HG03175 (cell line): Measurements from ENCODE around the gene SPINT2.

Experiments
- ATAC-seq: cut with Tn5 transposase; IDR thresholded peaks from one replicate; pipeline ENCODE4 v1.9.1; 2021; ENCODE audit warnings: mild to moderate bottlenecking, moderate library complexity; ENCODE audit not compliant: unreplicated experiment

SPINT2 gene

DNA sequence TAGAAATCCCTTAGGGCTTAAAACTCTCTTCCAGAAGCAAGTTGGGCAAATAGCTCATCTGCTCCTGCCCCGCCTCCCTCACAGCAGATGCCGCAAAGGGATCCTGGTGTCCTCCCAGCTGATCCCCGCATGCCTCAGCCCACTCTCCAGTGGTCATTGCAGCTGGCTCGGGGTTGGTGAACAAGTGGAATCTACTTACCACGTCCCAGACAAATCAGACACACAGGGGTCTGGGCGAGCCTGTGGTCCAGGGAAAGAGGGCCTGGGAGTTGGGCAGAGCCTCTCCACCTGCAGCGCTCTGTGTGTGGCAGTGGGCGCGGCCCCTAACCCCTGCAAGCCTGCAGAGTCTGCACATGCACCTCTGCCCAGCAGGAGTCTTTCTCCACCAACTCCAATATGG, 28.9 kb downstream of the SPINT2 start:
- ATAC-seq = no peak

DNA sequence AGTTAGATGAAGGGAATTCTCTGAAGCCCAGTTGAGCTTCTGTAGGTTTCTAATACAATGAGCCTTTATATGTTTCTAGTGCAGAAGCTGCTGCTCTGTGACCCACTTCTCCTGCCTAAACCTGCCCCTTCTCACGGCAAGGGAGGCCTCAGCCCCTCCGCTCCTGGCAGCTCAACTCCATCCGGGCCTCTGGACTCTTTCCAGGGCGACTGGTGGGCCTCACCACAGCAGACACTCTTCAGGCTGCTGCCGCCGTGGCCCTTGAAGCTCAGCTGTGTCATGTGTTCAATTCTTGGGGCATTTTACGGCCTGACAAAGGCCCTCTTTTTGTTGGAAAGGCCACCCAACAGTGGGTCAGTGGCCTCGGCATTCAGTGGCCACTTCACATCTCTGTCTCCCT, 29.7 kb downstream of the SPINT2 start:
- no peak for ATAC-seq

DNA sequence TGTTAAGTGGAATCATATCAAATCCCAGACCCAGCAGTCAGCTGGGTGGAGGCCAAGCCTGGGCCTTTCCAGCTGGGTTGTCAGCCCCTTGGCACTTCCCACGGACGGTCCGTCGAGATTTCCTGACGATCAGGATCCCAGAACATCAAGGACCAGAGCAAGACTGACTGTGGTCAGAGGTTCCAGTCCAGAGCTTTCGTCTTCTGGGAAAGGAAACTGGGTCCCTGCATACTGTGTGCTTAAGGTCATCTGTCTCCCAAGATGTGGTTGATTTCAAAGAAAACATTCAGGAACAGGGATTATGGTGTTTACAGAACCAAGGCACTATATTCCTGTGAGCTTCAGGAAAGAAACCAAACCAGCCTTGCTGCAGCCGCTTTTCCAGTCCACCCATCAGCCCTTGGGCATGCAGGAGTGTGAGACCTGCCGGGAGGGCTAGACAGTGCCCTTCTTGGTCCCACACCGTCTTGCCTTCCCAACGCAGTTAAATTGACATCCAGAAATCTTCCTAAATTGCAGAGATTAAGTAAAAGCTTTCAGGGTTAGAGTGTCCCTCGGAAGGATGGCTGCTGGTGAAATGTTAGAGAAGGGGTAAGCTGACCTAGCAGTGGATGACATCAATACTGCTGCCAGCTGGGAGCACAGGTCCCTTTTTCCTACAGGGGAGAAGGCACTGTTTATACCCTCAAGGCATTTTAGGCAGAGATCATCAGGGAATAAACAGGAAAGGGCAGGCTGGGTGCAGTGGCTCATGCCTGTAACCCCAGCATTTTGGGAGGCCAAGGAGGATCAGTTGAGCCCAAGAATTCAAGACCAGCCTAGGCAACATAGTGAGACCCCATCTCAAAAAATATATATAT, 34.7 kb downstream of the SPINT2 start:
- no peak for ATAC-seq

DNA sequence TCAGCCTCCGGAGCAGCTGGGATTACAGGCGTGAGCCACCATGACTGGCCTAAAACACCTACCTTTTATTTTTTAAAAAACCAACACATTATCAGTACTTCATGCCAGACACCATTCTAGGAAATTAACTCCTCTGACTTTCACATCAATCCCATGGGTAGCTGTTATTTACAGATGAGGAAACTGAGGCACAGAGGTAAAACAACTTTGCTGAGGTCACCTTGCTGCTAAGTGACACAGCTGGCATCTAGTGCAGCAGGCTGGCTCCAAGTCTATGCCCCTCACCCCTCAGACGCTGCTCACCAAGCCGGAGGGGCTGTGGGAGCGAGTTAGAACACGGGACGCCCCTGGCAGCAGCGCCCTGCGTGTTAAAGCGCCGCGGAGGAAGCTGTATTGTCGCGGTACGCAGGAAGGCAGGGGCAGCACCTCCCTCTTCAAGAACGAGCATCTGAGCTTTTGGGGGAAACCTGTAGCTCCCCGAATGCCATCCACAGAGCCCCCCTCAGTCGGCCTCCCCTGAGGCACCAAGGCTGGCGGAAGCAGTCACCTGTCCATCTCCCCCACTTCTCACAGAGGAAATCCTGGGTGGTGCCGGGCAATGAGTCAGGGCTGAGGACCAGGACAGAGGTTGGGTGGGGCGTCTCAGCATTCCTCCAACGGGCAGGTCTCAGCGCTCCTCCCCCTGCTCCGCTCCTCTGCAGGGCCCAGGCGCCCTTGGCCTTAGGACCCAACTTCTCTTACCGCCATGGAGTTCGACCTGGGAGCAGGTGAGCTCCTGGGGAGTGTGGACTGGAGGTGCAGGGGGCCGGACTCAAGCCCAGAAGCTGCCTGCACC, 39.4 kb downstream of the SPINT2 start, which contains the start of gene C19orf33:
Gene C19orf33, plus strand, starts transcription at position 735 of the 835 bp plus-strand sequence. Its CDS starts 11 bp downstream, at position 746.
- no peak for ATAC-seq

DNA sequence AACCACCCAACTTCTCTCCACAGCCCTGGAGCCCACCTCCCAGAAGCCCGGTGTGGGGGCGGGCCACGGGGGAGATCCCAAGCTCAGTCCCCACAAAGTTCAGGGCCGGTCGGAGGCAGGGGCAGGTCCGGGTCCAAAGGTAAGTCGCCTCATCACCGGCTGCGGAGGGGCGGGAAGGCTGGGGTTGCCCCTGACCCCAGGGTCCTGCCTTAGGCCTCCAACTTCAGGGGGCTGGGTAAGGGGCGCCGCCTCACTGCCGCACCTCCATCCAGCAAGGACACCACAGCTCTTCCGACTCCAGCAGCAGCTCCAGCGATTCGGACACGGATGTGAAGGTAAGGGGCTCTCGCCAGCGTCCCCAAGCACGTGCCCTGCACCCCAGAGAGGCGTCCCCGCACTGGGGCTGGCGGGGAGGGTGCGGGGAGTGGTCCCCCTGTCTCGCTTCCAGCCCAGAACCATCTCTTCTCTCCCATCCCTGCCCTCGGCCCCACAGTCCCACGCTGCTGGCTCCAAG, 40.0 kb downstream of the SPINT2 start:
- ATAC-seq = no peak

DNA sequence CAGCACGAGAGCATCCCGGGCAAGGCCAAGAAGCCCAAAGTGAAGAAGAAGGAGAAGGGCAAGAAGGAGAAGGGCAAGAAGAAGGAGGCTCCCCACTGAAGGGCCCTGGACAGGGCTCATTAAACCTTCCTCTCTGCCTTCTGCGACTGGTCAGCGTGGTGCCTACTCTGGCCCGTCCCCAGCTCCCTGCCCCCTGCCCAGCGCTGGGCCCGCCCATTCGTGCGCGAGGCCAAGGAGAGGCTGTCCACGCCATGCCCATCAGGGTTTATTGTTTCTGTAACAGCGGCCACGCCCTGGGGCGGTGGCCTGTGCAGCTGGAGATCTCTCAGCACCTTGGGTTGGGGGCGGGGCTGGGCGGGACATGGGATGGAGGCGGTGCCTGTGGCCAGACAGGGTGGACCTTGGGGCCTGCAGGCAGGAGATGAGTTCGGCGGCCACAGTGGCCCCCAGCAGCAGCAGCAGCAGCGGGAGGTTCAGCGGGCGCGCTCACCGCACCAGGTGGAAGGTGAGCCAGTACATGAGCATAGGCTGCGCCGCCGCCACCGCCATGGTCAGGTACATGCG, 40.6 kb downstream of the SPINT2 start:
- no peak for ATAC-seq

DNA sequence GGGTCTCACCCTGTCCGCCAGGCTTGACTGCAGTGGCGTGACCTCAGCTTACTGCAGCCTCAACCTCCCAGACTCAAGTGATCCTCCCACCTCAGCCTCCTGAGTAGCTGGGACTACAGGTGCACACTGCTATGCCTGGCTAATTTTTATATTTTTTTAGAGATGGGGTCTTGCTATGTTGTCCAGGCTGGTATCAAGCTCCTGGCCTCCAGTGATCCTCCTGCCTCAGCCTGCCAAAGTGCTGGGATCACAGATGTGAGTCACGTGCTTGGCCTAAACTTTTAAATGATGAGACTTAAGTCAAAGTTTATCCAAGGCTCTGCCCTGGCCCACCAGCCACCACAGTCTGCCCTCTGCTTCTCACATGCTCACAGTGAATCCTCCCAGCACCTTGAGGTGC, 41.9 kb downstream of the SPINT2 start:
- ATAC-seq = no peak

DNA sequence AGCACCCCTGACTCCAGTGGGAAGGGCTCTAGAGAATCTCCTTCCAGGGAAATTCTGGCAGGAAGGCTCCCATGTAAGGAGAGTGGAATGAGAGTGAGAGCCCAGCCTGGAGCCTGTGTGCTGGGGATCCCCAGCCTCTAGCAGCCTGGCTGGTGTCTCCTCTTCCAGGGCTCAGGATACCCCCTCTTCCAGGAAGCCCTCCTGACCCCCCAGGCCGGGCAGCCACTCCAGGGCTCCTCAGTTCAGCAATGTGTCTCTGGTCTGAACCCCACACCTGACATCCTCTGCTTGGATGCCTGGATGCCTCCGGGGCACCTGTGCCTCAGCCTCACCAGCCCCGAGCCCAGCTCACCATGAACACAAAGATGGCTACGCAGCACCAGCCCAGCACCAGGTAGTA, 42.7 kb downstream of the SPINT2 start:
- no peak for ATAC-seq

DNA sequence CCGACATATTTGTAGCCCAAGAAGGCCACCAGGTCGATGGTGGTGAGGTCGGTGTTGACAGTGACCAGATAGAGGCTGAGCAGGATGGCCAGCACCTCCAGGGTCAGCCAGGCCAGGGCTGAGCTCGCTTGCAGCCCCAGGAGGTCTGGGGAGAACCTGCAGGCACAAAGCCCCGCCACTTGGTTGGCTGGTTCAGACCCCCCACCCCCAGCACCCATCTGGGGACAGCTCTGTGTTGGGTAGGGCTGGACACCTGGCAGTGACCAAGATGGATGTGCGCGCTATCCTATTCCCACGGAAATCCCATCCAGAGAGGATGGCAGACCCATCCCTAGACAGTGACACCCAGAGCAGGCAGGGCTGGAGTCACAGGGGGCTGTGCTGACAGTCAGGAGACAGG, 43.2 kb downstream of the SPINT2 start:
- ATAC-seq = no peak

DNA sequence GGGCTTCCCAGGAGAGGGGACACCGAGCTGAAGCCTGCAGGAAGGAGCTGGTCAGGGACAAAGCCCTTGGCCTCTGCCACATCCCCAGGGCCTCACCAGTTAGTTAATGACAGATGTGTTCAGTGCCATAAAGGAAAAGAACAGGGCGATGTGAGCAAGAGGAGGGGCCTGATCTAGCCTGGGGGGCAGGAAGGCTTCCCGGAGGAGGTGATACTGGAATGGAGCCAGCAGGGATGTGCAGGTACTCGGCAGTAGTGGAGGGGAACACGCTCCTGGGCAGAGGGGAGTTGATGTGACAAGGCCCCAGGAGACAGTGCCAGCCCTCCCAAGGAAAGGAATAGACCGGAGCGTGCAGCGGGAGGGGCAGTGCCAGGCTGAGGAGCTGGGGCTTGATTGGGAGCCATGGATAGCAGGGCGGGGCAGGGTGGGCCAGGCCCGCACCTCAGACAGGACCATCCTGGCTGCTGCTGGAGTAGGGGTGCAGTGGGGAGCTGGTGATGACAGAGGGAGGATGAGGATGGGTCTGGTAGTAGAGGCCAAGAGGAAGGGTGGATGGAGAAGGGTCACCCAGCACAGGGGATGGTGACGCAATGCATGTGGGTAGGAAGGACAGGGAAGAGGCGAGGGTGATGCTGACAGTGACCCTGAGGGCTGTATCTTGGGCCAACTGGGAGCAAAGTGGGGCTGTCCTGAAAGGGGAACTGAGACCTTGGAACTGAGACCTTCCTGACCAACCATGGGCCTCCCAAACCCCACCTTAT, 43.8 kb downstream of the SPINT2 start:
- no peak for ATAC-seq

DNA sequence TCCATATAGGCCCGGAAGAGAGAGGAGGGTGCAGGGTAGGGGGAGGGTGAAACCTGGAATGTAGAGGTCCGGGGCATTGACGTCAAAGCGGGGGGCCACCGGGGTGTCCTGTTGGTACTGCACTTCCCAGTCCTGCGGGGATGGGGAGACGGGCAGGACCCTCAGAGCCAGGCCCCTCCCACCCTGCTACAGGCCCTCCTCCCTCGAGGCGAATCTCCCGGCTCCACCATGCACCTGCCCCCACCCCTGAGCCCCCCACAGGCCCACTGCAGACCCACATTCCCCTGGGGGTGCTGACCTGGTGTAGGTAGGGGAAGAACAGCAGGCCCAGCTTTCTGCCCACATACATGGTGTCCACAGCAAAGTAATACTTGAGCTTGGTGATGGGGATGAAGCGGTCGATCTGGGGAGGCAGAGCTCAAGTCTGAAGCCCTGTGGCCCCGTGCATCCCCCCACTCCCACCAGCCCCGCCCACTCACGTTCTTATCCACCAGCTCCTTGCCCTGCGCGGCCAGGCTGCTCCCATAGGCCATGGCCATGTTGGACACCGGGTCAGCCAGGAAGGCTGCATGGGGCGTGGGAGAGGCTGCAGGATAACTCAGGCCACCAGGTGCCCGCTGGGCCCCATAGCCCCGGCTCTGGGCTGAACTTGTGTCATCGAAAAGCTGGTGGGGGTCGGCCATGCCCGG, 44.7 kb downstream of the SPINT2 start:
- no peak for ATAC-seq

DNA sequence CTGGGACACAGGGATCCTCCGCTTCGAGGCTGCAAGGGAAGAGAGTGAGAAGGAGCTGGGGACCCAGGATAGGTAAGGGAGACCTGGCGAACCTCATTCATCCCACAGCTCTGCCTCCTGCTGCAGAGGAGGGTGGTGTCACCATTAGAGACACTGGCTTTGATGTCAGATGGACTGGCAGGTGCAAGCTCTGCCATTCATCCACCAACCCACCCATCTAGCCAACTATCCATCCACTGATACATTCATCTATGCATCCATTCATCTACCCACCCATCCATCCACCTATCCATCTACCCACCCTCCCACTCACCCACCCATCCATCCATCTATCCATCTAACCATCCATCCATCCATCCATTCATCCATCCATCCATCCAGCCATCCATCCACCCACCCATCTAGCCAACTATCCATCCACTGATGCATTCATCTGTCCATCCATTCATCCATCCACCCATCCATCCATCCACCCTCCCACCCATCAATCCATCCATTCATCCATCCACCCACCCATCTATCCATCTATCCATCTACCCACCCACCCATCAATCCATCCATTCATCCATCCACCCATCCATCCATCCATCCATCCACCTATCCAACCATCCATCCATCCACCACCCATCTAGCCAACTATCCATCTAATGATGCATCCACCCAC, 45.4 kb downstream of the SPINT2 start:
- no peak for ATAC-seq

DNA sequence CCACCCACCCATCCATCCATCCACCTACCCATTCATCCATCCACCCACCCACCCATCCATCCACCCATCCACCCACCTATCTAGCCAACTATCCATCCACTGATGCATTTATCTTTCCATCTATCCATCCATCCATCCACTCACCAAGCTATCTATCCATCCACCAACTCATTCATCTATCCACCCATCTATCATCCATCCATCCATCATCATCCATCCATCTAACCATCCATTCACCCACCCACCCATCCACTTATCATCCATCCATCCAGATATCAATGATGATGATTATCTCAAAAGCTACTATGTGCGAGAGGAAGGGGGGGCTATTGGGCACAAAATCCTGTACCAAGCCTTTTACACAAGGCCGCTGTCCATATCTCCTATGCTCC, 45.9 kb downstream of the SPINT2 start:
- ATAC-seq = no peak

DNA sequence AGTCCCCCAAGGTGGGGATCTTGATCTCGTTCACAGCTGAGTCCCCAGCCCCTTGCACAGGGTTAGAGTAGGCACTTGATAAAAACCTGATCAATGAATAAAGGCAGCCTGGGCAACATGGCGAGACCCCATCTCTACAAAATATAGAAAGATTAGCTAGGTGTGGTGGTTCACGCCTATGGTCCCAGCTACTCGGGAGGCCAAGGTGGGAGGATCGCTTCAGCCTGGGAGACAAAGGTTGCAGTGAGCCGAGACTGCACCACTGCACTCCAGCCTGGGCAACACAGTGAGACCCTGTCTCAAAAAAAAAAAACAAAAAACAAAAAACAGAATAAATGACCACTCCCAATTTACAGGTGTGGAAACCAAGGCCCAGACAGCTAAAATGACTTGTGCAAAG, 46.6 kb downstream of the SPINT2 start:
- ATAC-seq = no peak

DNA sequence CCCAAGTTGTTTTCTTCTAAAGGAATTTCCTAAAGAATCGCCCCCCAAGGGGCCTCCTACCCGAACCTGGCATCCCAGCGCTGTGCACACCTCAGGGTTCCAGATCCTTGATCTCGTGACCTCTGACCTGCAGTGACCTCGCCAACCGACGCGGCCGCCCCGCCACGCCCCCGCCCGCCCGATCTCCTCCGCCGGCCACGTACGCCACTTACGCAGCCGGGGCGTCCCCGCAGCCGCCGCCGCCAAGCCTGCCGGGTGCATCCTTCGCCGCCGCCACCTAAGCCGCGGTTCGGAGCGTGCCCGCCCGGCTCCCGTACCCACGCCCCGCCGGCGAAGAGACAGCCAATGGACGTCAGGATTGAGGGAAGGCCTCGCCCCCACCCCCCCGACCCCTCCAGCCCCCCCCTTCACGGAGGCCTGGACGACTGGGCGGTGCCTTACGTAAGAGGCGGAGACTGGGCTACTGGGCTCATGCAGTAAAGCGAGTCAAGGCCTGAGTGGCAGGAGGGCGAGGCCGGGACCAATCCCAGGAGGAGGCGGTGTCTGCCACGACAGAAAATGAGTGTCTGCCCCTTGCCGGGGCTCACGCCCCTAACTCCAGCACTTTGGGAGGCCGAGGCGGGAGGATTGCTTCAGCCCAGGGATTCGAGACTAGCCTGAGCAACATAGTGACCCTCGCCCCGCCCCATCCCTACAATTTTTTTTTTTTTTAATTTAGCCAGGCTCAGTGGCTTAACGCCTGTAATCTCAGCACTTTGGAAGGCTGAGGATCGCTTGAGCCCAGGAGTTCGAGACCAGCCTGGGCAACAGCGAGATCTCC, 51.5 kb downstream of the SPINT2 start, which contains the start of gene YIF1B:
Gene YIF1B, minus strand, starts transcription at position 291 of the 820 bp plus-strand sequence. Its CDS starts 30 bp downstream, at position 261.
- ATAC-seq = peak; percentile 88

DNA sequence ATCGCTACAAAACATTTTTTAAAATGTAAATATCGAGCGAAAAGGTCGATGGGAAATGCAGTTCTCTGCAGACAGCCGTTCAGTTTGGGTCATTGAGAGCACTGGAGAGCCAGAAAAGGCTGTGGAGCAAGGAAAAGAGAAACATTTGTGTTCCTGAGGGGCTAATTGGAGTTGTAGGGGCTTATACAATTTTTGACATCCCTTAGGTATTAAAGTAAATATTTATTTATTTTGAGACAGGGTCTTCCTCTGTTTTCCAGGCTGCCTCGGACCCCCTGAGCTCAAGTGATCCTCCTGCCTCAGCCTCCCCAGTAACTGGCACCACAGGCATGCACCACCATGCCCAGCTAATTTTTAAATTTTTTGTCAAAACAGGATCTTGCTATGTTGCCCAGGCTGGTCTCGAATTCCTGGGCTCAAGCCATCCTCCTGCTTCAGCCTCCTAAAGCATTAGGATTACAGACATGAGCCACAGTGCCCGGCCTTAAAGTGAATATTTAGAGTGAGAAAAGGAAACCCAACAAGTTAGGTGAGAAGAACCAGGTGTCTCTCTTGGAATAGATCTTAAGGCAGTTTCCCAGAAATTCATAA, 52.2 kb downstream of the SPINT2 start:
- no peak for ATAC-seq

DNA sequence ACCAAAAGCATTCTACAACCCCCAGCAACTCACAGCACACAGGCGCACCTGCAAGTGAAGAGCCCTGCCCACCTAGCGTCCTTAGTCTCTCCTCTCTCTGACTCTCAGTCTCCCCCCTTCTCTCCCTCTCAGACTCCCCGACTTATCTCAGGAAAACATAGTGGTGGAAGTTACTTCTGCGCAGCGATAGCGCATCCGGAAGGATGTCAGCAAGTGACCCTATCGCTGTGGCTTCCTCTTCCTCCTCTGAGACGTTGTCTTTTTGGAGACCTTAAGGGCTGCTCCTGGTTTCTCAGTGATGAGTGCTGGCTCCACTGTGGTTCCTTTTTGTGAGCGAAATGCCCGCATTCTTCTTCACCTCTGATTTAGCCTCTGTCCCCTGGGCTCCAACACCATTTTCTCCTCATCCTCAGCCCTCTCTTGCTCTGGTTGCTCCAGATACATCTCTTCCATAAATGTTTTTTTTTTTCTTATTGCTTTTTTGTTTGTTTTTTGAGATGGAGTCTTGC, 52.8 kb downstream of the SPINT2 start:
- no peak for ATAC-seq

DNA sequence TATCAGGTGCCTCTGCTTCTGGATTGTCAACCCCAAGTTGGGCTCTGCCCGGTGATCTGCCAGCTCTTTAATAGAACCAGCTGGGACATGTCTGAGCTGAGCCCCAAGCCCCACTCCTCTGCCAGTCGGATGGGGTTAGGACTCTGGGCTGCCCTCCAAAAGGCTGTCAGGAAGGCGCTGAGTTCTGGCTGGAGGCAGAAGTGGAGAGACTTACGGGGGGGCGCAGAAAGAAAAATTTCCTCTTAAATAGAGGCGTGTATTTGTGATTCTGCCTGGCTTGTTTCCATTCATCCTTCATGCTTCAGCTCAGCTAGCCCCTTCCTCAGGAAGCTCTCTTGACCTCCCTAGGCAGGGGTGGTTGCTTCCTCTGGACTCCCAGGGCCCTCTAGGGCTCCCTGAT, 54.3 kb downstream of the SPINT2 start:
- no peak for ATAC-seq
